ENCODE data around the gene PDGFRA.

Gene PDGFRA

DNA sequence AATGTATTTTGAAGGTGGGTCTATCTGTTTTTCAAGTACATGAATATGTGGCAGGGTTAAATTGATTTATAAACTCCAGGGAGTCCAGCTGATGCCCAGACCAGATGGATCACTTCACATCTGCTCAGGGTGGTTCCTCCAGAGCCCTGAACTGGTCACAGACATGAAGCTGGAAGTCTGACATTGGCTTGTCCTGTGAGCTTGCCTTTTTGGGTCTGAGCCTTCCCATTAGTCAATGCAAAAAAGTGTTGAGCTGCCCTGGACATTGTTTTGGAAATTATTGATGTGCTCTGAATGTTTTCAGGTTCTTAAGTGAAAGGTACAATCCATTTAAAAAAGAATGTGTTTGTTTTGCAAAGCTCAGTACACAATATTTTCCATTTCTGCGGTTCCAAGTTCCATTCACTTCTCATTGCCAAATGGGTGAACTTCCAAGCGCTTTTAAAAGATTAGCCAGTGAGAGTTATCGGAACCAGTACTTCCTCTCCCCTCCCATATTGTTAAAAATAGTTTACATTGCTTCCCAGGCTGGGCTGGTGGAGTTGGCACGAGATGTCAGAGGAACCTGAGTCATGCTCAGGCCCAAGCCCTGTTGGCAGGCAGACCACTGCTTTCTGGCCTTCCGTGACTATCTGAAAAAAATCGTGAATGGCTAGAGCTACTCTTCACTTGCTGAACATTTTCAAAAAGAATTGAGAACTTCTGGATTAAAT, 52.1 kb downstream of the PDGFRA start:
- TF ChIP-seq, protein P1, sequence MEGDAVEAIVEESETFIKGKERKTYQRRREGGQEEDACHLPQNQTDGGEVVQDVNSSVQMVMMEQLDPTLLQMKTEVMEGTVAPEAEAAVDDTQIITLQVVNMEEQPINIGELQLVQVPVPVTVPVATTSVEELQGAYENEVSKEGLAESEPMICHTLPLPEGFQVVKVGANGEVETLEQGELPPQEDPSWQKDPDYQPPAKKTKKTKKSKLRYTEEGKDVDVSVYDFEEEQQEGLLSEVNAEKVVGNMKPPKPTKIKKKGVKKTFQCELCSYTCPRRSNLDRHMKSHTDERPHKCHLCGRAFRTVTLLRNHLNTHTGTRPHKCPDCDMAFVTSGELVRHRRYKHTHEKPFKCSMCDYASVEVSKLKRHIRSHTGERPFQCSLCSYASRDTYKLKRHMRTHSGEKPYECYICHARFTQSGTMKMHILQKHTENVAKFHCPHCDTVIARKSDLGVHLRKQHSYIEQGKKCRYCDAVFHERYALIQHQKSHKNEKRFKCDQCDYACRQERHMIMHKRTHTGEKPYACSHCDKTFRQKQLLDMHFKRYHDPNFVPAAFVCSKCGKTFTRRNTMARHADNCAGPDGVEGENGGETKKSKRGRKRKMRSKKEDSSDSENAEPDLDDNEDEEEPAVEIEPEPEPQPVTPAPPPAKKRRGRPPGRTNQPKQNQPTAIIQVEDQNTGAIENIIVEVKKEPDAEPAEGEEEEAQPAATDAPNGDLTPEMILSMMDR (IDR thresholded peaks at IDR 0.05; ENCODE audit: extremely low read depth, missing control alignments) = no peak
- DNase-seq (ENCODE audit: low spot score) = no peak

DNA sequence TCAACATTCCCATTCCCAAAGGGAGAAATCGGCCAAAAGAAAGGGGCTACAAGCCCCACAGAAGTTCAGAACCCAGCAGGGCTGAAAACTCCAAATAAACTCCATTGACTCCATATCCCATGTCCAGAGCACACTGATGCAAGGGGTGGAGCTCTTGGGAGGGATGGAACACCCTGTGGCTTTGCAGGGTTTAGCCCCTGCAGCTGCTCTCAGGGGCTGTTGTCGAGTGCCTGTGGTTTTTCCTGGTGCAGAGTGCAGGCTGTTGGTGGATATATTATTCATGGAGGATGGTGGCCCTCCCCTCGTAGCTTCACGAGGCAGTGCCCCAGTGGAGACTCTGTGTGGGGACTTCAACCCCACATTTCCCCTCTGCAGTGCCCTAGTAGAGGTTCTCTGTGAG, 53.7 kb downstream of the PDGFRA start:
- TF ChIP-seq, protein P1 (IDR thresholded peaks at IDR 0.05; ENCODE audit: extremely low read depth, missing control alignments) = no peak
- DNase-seq (ENCODE audit: low spot score) = no peak

DNA sequence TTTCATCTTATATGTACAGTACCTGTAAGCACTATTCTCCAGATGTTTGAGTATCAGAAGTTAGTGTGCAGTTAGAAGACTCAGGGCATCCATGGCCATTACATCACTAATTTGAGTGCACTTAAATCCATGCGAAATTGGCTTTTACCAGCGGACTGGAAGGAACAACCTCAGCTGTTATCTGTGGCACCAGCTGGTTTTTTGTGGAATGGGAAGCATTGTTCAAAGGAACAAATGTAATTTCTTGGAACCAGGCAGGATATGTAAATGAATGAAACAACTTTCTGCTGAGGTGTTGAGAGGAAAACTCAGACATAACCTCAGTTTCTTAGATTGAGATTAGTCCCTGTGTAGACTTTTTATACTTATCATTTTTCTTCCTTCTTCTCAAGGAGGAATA, 60.2 kb downstream of the PDGFRA start:
- TF ChIP-seq, protein P1 (IDR thresholded peaks at IDR 0.05; ENCODE audit: extremely low read depth, missing control alignments) = no peak
- DNase-seq (ENCODE audit: low spot score) = no peak

DNA sequence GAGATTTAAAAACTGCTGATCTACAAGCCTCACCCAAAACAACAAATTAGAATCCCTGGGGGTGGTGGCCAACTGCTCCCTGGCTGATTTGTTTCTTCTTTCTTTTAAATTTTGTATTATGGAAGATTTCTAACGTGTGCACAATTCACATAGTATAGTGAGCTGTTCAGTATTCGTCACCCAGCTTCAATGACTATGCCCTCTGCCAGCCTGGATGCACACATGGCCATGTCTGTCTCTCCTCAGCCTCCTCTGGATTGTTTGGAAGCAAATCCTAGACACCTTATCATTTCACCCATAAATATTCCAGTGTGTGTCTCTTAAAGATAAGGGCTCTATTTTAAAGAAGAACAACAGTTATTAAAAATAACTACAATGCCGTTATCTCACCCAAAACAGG, 61.9 kb downstream of the PDGFRA start:
- no peak for DNase-seq (ENCODE audit: low spot score)
- TF ChIP-seq, protein P1 (IDR thresholded peaks at IDR 0.05; ENCODE audit: extremely low read depth, missing control alignments) = no peak

DNA sequence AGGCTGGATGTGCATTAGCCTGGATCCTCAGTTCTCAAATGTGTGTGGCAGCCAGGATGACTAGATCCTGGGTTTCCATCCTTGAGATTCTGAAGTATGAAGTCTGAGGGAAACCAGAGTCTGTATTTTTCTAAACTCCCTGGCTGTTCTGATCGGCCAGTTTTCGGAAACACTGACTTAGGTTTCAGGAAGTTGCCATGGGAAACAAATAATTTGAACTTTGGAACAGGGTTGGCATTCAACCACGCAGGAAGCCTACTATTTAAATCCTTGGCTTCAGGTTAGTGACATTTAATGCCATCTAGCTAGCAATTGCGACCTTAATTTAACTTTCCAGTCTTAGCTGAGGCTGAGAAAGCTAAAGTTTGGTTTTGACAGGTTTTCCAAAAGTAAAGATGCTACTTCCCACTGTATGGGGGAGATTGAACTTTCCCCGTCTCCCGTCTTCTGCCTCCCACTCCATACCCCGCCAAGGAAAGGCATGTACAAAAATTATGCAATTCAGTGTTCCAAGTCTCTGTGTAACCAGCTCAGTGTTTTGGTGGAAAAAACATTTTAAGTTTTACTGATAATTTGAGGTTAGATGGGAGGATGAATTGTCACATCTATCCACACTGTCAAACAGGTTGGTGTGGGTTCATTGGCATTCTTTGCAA, 67.6 kb downstream of the PDGFRA start:
- DNase-seq (ENCODE audit: low spot score) = no peak
- TF ChIP-seq, protein P1 (IDR thresholded peaks at IDR 0.05; ENCODE audit: extremely low read depth, missing control alignments) = no peak

DNA sequence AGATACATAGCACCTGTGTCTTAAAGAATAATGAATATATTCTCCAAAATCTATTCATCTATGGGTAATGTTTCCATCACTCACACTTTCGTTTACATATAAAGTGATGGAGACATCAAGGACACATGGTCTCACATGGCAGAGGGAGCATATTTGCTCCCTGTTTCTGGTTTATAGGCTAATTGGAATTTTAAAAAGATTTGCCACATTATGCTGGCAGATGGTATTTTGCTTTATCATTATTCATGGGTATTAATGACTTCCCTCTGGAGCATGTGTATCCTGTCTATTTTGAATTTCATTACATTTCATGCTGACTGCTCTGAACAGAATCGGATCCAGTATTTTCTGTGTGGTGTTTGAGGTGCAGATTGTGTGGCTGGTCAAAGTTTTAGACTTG, 79.0 kb downstream of the PDGFRA start:
- TF ChIP-seq, protein P1 (IDR thresholded peaks at IDR 0.05; ENCODE audit: extremely low read depth, missing control alignments) = no peak
- no peak for DNase-seq (ENCODE audit: low spot score)

Measured in GM20000 (cell line).